Measurements from ENCODE around the gene CBL.

The CBL gene

DNA sequence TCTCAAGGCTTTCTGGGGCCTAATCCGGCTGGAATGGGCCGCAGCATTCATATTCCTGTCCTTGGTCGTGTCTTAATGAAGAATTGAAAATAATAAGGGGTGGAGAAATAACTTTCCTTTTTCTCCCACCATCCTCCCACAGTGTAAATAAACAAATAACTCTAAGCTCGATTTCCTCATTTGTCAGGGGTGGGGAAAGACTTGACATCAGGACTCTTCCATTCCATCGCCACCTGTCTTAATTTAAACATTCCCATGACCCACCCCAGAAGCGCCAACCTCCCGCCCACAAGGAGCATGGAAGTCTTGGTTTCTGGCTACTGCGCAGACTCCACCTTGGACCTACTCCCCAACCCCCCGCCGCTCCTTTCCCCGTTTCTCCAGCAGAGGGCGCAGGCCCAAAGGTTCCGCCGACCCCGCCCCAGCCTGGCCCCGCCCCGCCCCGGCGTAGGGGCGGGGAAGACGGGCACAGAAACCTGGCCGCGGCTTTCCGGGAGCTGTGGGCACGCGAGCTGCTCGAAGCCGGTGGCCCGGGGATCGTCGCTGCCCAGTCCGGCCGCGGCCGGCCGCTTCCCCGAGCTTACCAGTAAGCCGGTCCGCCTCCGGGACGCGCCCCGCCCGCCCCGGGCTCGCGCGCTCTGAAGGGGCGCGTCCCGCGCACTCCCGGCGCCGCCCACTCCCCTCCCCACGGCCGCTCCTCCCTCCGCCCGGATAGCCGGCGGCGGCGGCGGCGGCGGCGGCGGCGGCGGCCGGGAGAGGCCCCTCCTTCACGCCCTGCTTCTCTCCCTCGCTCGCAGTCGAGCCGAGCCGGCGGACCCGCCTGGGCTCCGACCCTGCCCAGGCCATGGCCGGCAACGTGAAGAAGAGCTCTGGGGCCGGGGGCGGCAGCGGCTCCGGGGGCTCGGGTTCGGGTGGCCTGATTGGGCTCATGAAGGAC is at the start of gene CBL:
Gene CBL, plus strand, starts transcription at position 766 of the 937 bp plus-strand sequence. Its CDS starts 79 bp downstream, at position 845.
- H3K4me3 ChIP-seq (ENCODE audit: low read depth, low read length) = peak within 1 kb of the TSS; percentile 87
- DNase-seq (ENCODE audit: low read depth) = peak; percentile 90
- TF ChIP-seq, protein P1, sequence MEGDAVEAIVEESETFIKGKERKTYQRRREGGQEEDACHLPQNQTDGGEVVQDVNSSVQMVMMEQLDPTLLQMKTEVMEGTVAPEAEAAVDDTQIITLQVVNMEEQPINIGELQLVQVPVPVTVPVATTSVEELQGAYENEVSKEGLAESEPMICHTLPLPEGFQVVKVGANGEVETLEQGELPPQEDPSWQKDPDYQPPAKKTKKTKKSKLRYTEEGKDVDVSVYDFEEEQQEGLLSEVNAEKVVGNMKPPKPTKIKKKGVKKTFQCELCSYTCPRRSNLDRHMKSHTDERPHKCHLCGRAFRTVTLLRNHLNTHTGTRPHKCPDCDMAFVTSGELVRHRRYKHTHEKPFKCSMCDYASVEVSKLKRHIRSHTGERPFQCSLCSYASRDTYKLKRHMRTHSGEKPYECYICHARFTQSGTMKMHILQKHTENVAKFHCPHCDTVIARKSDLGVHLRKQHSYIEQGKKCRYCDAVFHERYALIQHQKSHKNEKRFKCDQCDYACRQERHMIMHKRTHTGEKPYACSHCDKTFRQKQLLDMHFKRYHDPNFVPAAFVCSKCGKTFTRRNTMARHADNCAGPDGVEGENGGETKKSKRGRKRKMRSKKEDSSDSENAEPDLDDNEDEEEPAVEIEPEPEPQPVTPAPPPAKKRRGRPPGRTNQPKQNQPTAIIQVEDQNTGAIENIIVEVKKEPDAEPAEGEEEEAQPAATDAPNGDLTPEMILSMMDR (IDR thresholded peaks at IDR 0.05; ENCODE audit: low read depth, low read length) = peak; percentile 76
- TF ChIP-seq POLR2A (IDR thresholded peaks at IDR 0.05; ENCODE audit: extremely low read depth, insufficient read length) = peak; percentile 71
- peak; percentile 22 for TF ChIP-seq MYC (IDR thresholded peaks at IDR 0.05; ENCODE audit: low read depth, low read length)
- TF ChIP-seq, protein P2, sequence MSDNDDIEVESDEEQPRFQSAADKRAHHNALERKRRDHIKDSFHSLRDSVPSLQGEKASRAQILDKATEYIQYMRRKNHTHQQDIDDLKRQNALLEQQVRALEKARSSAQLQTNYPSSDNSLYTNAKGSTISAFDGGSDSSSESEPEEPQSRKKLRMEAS (IDR thresholded peaks at IDR 0.05; ENCODE audit: low read depth, low read length) = peak; percentile 41; the same call in 1 of the 2 replicates

DNA sequence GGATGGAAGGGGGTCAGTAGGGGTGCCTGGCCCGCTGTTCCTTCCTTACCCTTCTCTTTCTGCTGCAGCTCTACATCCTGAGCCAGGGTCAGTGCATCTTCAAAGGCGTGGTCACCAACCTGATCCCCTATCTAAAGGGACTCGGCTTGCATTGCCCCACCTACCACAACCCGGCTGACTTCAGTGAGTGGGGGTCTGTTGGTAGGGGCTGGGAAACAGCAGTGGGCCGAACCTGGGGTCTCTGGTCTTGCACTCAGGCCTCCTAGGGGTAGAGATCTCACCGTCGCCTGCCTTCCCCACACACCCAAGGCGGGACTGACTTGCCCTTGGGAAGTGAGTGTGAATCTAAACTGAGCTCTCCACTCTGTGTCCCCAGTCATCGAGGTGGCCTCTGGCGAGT is 49.6 kb upstream of the CBL start:
- TF ChIP-seq, protein P2 (IDR thresholded peaks at IDR 0.05; ENCODE audit: low read depth, low read length) = no peak
- TF ChIP-seq, protein P1 (IDR thresholded peaks at IDR 0.05; ENCODE audit: low read depth, low read length) = no peak
- no peak for TF ChIP-seq MYC (IDR thresholded peaks at IDR 0.05; ENCODE audit: low read depth, low read length)
- no peak overlapping the region for H3K4me3 ChIP-seq (ENCODE audit: low read depth, low read length)
- no peak for DNase-seq (ENCODE audit: low read depth)

DNA sequence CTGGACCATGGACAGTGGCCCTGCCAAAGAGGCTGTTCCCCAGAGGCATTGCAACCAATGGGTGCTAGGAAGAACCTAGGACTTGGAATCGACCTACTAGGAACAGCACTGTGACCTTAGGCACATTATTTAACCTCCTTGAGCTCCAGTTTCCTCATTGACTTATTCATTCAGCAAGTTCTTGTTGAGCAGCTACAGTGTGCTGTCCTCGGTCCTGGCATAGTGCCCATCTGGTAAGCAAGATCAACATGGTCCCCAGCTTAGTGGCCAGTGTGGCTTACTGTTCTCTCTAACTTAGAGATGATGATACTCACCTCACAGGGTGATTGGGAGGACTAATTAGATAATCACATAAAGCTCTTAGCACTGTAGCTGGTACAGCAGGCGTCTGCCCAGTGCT is 49.1 kb upstream of the CBL start:
- no peak overlapping the region for H3K4me3 ChIP-seq (ENCODE audit: low read depth, low read length)
- TF ChIP-seq, protein P1 (IDR thresholded peaks at IDR 0.05; ENCODE audit: low read depth, low read length) = no peak
- TF ChIP-seq MYC (IDR thresholded peaks at IDR 0.05; ENCODE audit: low read depth, low read length) (no peak), POLR2A (IDR thresholded peaks at IDR 0.05; ENCODE audit: extremely low read depth, insufficient read length) (no peak)
- TF ChIP-seq, protein P2 (IDR thresholded peaks at IDR 0.05; ENCODE audit: low read depth, low read length) = no peak
- DNase-seq (ENCODE audit: low read depth) = peak; percentile 40

DNA sequence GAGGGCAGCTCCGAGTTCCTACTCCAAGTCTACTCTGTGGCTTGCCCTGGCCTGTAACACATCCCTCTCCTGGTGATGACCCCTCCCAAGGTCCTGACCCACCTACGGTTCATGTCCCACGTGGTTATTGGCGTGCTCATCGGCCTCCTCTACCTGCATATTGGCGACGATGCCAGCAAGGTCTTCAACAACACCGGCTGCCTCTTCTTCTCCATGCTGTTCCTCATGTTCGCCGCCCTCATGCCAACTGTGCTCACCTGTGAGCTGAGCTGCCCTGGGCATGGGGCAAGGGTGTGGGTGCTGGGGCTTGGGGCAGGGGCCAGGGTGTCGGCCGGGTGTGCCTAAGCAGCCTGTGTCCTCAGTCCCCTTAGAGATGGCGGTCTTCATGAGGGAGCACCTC is 47.7 kb upstream of the CBL start:
- H3K4me3 ChIP-seq (ENCODE audit: low read depth, low read length) = no peak overlapping the region
- no peak for TF ChIP-seq MYC (IDR thresholded peaks at IDR 0.05; ENCODE audit: low read depth, low read length)
- TF ChIP-seq, protein P2 (IDR thresholded peaks at IDR 0.05; ENCODE audit: low read depth, low read length) = no peak
- TF ChIP-seq, protein P1 (IDR thresholded peaks at IDR 0.05; ENCODE audit: low read depth, low read length) = no peak
- TF ChIP-seq POLR2A (IDR thresholded peaks at IDR 0.05; ENCODE audit: extremely low read depth, insufficient read length) = no peak
- no peak for DNase-seq (ENCODE audit: low read depth)

DNA sequence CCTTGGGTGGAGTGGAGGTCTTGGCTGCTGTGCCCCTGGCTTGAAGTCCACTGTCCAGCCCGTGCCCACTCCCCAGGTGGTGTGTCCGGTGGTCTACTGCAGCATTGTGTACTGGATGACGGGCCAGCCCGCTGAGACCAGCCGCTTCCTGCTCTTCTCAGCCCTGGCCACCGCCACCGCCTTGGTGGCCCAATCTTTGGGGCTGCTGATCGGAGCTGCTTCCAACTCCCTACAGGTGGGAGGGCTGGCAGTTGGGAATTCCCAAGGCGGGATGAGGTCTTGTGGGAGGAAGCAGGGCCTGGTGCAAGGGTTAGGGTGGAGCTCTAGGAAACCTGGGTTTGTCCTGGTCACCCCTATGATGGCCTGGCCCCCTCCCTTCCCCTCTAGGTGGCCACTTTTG is 46.0 kb upstream of the CBL start:
- DNase-seq (ENCODE audit: low read depth) = no peak
- H3K4me3 ChIP-seq (ENCODE audit: low read depth, low read length) = no peak overlapping the region
- TF ChIP-seq, protein P1 (IDR thresholded peaks at IDR 0.05; ENCODE audit: low read depth, low read length) = no peak
- no peak for TF ChIP-seq MYC (IDR thresholded peaks at IDR 0.05; ENCODE audit: low read depth, low read length)
- TF ChIP-seq, protein P2 (IDR thresholded peaks at IDR 0.05; ENCODE audit: low read depth, low read length) = no peak
- no peak for TF ChIP-seq POLR2A (IDR thresholded peaks at IDR 0.05; ENCODE audit: extremely low read depth, insufficient read length)
